ENCODE results near the gene KATNAL1. TPM values are rescaled to one million over a fixed set of nuclear protein-coding genes. Genes with fewer than 3 reads are reported as not detected.

Gene KATNAL1
- total and polyA plus RNA-seq, 2 of the 4 experiments (the other 2 are of a cell fraction) = 6.9 to 16.8 TPM

GRCh38 chr13:30301827-30302226 is 5.5 kb downstream of the KATNAL1 start:
- TF ChIP-seq BHLHE40 (IDR thresholded peaks at IDR 0.05; ENCODE audit: low read depth, low read length) = no peak
- no peak for TF ChIP-seq RAD21 (IDR thresholded peaks at IDR 0.05; ENCODE audit: low read length)
- TF ChIP-seq CEBPB (IDR thresholded peaks at IDR 0.05; ENCODE audit: low read depth, low read length) = 0 out of 2 replicates have a peak, but pooled peaks have one; percentile 12
- no peak for TF ChIP-seq SMC3 (IDR thresholded peaks at IDR 0.05; ENCODE audit: low read depth, low read length)
- TF ChIP-seq MAZ (IDR thresholded peaks at IDR 0.05; ENCODE audit: borderline replicate concordance, low read depth, low read length) = no peak
- TF ChIP-seq, protein P1, sequence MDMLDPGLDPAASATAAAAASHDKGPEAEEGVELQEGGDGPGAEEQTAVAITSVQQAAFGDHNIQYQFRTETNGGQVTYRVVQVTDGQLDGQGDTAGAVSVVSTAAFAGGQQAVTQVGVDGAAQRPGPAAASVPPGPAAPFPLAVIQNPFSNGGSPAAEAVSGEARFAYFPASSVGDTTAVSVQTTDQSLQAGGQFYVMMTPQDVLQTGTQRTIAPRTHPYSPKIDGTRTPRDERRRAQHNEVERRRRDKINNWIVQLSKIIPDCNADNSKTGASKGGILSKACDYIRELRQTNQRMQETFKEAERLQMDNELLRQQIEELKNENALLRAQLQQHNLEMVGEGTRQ (IDR thresholded peaks at IDR 0.05; ENCODE audit: low read depth, low read length) = no peak
- TF ChIP-seq NFE2L2 (IDR thresholded peaks at IDR 0.05; ENCODE audit: low read depth, low read length) = no peak
- Histone ChIP-seq H4K8ac (ENCODE audit: low read depth in 2 of 2, low read length in 2 of 2) (peak overlapping the region; percentile 16 to 52; a peak in 2 of 4 replicates), H3K4me1 (ENCODE audit: control insufficient read depth, insufficient read depth, low read length) (peaks cover 5% of the 10 kb centered on the region), H2BK20ac (ENCODE audit: low read depth, low read length) (peak overlapping the region; percentile 57; the same call in 1 of the 2 replicates), H3K4ac (ENCODE audit: low read depth, low read length) (peak overlapping the region; percentile 72), H3K14ac (replicated peaks; ENCODE audit: low read depth, low read length) (peak overlapping the region; percentile 64; the same call in 1 of the 2 replicates), H3K36me3 (ENCODE audit: control insufficient read depth, insufficient read depth, low read length) (no peaks in the 10 kb centered on the region), H2BK5ac (ENCODE audit: low read depth, low read length, poor library complexity, severe bottlenecking) (peak overlapping the region; percentile 88), H4K20me1 (ENCODE audit: insufficient read depth, low read length) (peaks cover 13% of the 10 kb centered on the region), H4K5ac (ENCODE audit: low read depth, low read length) (peak overlapping the region; percentile 6; the same call in 1 of the 2 replicates), H3K27ac (ENCODE audit: insufficient read depth, low read length) (peak overlapping the region; percentile 10; the same call in 1 of the 2 replicates), H3K4me3 (ENCODE audit: insufficient read depth, low read depth, low read length) (no peak overlapping the region), H2AFZ (replicated peaks; ENCODE audit: low read length, poor library complexity) (no peak overlapping the region), H4K91ac (ENCODE audit: insufficient read depth, low read depth, low read length) (peak overlapping the region; percentile 75), H2AK5ac (ENCODE audit: low read depth, low read length) (peak overlapping the region; percentile 88), H3K79me1 (ENCODE audit: low read depth in 1 of 2, low read length in 2 of 2) (peaks cover 7 to 48% of the 10 kb centered on the region in 2 experiments), H3K4me2 (ENCODE audit: low read depth, low read length) (no peak overlapping the region), H3K9me1 (ENCODE audit: insufficient read depth, low read length) (peaks cover 5% of the 10 kb centered on the region; the same call in 1 of the 2 replicates), H3K9me3 (ENCODE audit: control insufficient read depth, insufficient read depth, low read length) (no peaks in the 10 kb centered on the region), H3K56ac (ENCODE audit: extremely low read depth, insufficient read depth, low read length) (no peak overlapping the region), H2AK9ac (replicated peaks; ENCODE audit: low read depth, low read length, poor library complexity) (peak overlapping the region; percentile 86), H3K23ac (ENCODE audit: low read depth, low read length) (no peak overlapping the region; the same call in 1 of the 2 replicates), H3K18ac (ENCODE audit: low read depth, low read length) (peak overlapping the region; percentile 8; the same call in 1 of the 2 replicates), H3K27me3 (ENCODE audit: control insufficient read depth, insufficient read depth, low read length) (no peaks in the 10 kb centered on the region), H2BK15ac (ENCODE audit: low read depth, low read length) (peak overlapping the region; percentile 48; the same call in 1 of the 3 replicates), H2BK120ac (ENCODE audit: low read depth, low read length) (peak overlapping the region; percentile 83), H3K9ac (ENCODE audit: low read depth, low read length) (no peak overlapping the region)
- DNase-seq (no peak), ATAC-seq (ENCODE audit: low read depth) (peak; percentile 27)
- no TSS peak for BruUV-seq (replicated peaks)
- WGBS, 2 experiments (ENCODE audit: extremely low coverage in 2 of 2, insufficient read length in 1 of 2) = no CpG with 5 or more reads among the region's 5 CpGs
- POLR2A ChIA-PET (ENCODE audit: unreplicated experiment) = no interaction called here
- intact Hi-C loops (cut with micrococcal nuclease) (loop anchor here (10.0 kb wide), 1 partner anchor 167 kb away; no protein-coding TSS in a partner anchor), in situ Hi-C loops (cut with MboI; ENCODE audit: low sequenced_read_pairs) (no loop called here), dilution Hi-C loops (cut with HindIII; ENCODE audit: low sequenced_read_pairs, unreplicated experiment) (no loop called here)
- CTCF ChIA-PET = no interaction called here

Data from IMR-90 (cell line).